H9 (cell line): ENCODE data around the gene AJAP1. TPM values are rescaled to one million over a fixed set of nuclear protein-coding genes. Genes with fewer than 3 reads are reported as not detected.

Source experiments
- DNase-seq: peaks from one replicate; pipeline ENCODE4 v3.0.0-alpha.2; 2017
- H2AFZ ChIP-seq: one replicate; pipeline ENCODE4 v1.6.1; 2013; ENCODE audit warnings: mild to moderate bottlenecking, low read length, control low read depth, moderate library complexity
- H2AK5ac ChIP-seq: 2 replicates; pipeline ENCODE4 v1.6.1; 2013; ENCODE audit warnings: low read length, control low read depth, mixed read lengths; ENCODE audit not compliant: insufficient read length
- H2BK120ac ChIP-seq: one replicate; pipeline ENCODE4 v1.6.1; 2013; ENCODE audit warnings: low read depth, mild to moderate bottlenecking, low read length, control low read depth, inconsistent platforms; ENCODE audit not compliant: poor library complexity, severe bottlenecking
- H2BK12ac ChIP-seq: 2 replicates; pipeline ENCODE4 v1.6.1; 2013; ENCODE audit warnings: low read length, control low read depth, mixed read lengths, low read depth; ENCODE audit not compliant: insufficient read length
- H2BK15ac ChIP-seq: 2 replicates; pipeline ENCODE4 v1.6.1; 2013; ENCODE audit warnings: low read depth, low read length, control low read depth
- H2BK20ac ChIP-seq: one replicate; pipeline ENCODE4 v1.6.1; 2013; ENCODE audit warnings: low read depth, mild to moderate bottlenecking, low read length, control low read depth, inconsistent platforms; ENCODE audit not compliant: poor library complexity, severe bottlenecking
- H2BK5ac ChIP-seq: 2 replicates; pipeline ENCODE4 v1.6.1; 2013; ENCODE audit warnings: low read length, control low read depth, mixed read lengths; ENCODE audit not compliant: insufficient read length
- H3K14ac ChIP-seq: 2 replicates; pipeline ENCODE4 v1.6.1; 2013; ENCODE audit warnings: low read length, control low read depth; ENCODE audit not compliant: insufficient read depth
- H3K18ac ChIP-seq: 2 replicates; pipeline ENCODE4 v1.6.1; 2013; ENCODE audit warnings: low read depth, mild to moderate bottlenecking, mixed read lengths, low read length, control low read depth; ENCODE audit not compliant: insufficient read length
- H3K23ac ChIP-seq: 2 replicates; pipeline ENCODE4 v1.6.1; 2013; ENCODE audit warnings: low read length, control low read depth, mixed read lengths, low read depth; ENCODE audit not compliant: insufficient read length
- H3K23me2 ChIP-seq: 2 replicates; pipeline ENCODE4 v1.6.1; 2013; ENCODE audit warnings: low read depth, mild to moderate bottlenecking, mixed read lengths, low read length, control low read depth; ENCODE audit not compliant: insufficient read length, poor library complexity, severe bottlenecking
- H3K27ac ChIP-seq: 2 replicates; pipeline ENCODE4 v1.5.1; 2013; ENCODE audit warnings: low read length, control low read depth, mixed read lengths, low read depth; ENCODE audit not compliant: insufficient read length
- H3K27me3 ChIP-seq: 2 replicates; pipeline ENCODE4 v1.6.1; 2013; ENCODE audit warnings: low read length, control low read depth, inconsistent platforms; ENCODE audit not compliant: insufficient read depth
- H3K4ac ChIP-seq: 2 replicates; pipeline ENCODE4 v1.6.1; 2013; ENCODE audit warnings: low read depth, mild to moderate bottlenecking, control low read depth, inconsistent platforms, low read length, moderate library complexity
- H3K4me1 ChIP-seq: 2 replicates; pipeline ENCODE4 v1.6.1; 2013; ENCODE audit warnings: low read length, control low read depth, inconsistent platforms; ENCODE audit not compliant: insufficient read depth
- H3K4me2 ChIP-seq: 2 replicates; pipeline ENCODE4 v1.6.1; 2013; ENCODE audit warnings: low read length, control low read depth, mixed read lengths; ENCODE audit not compliant: insufficient read length, insufficient read depth
- H3K56ac ChIP-seq: 2 replicates; pipeline ENCODE4 v1.6.1; 2013; ENCODE audit warnings: low read depth, mild to moderate bottlenecking, mixed read lengths, low read length, control low read depth; ENCODE audit not compliant: insufficient read length
- H3K79me1 ChIP-seq: 2 replicates; pipeline ENCODE4 v1.6.1; 2013; ENCODE audit warnings: low read depth, mild to moderate bottlenecking, moderate library complexity, low read length, control low read depth, inconsistent platforms; ENCODE audit not compliant: insufficient read depth, poor library complexity, severe bottlenecking
- H3K79me2 ChIP-seq: 2 replicates; pipeline ENCODE4 v1.6.1; 2013; ENCODE audit warnings: low read length, control low read depth, inconsistent platforms; ENCODE audit not compliant: insufficient read depth
- H3K9ac ChIP-seq: 2 replicates; pipeline ENCODE4 v1.6.1; 2013; ENCODE audit warnings: low read length, control low read depth, mixed read lengths; ENCODE audit not compliant: insufficient read length; ENCODE audit errors: extremely low read depth
- H3K9me3 ChIP-seq: one replicate; pipeline ENCODE4 v1.6.1; 2013; ENCODE audit warnings: low read depth, low read length, inconsistent platforms; ENCODE audit not compliant: control insufficient read depth
- H3T11ph ChIP-seq: one replicate; pipeline ENCODE4 v1.6.1; 2013; ENCODE audit warnings: mild to moderate bottlenecking, low read length, control low read depth, inconsistent platforms
- H4K20me1 ChIP-seq: one replicate; pipeline ENCODE4 v1.6.1; 2013; ENCODE audit not compliant: control insufficient read depth, insufficient read length, insufficient read depth
- H4K5ac ChIP-seq: 2 replicates; pipeline ENCODE4 v1.6.1; 2013; ENCODE audit warnings: low read depth, mild to moderate bottlenecking, mixed read lengths, low read length, control low read depth; ENCODE audit not compliant: insufficient read length
- H4K8ac ChIP-seq: replicated peaks from 2 replicates; pipeline ENCODE4 v1.6.1; 2013; ENCODE audit warnings: low read length, control low read depth, mixed read lengths, low read depth; ENCODE audit not compliant: insufficient read length
- H4K91ac ChIP-seq: 2 replicates; pipeline ENCODE4 v1.6.1; 2013; ENCODE audit warnings: low read depth, mild to moderate bottlenecking, moderate library complexity, mixed read lengths, low read length, control low read depth; ENCODE audit not compliant: insufficient read length
- H3K27ac Mint-ChIP-seq, 3 experiments: 2 replicates in 2 of 3; 3 replicates in 1 of 3; pipeline ENCODE4 v1.8.0; 2020 to 2021; ENCODE audit warnings: mixed read lengths in 3 of 3, mild to moderate bottlenecking in 1 of 3, moderate library complexity in 1 of 3
- H3K27me3 Mint-ChIP-seq: 2 replicates; pipeline ENCODE4 v1.8.0; 2021; ENCODE audit warnings: low read depth, mild to moderate bottlenecking, moderate library complexity, mixed read lengths
- H3K36me3 Mint-ChIP-seq, 3 experiments: 2 replicates in 2 of 3; 3 replicates in 1 of 3; pipeline ENCODE4 v1.8.0; 2020 to 2021; ENCODE audit warnings: low read depth in 3 of 3, mixed read lengths in 3 of 3; ENCODE audit not compliant: insufficient read depth in 1 of 3
- H3K4me1 Mint-ChIP-seq, 2 experiments: 2 replicates each; pipeline ENCODE4 v1.8.0; 2020; ENCODE audit warnings: mixed read lengths in 2 of 2
- H3K4me3 Mint-ChIP-seq, 2 experiments: 2 replicates in 1 of 2; 3 replicates in 1 of 2; pipeline ENCODE4 v1.8.0; 2020 to 2021; ENCODE audit warnings: mild to moderate bottlenecking in 2 of 2, mixed read lengths in 2 of 2, moderate library complexity in 1 of 2
- H3K9me3 Mint-ChIP-seq, 2 experiments: 2 replicates in 1 of 2; 3 replicates in 1 of 2; pipeline ENCODE4 v1.8.0; 2020; ENCODE audit warnings: mild to moderate bottlenecking in 2 of 2, mixed read lengths in 2 of 2, moderate library complexity in 1 of 2
- WGBS: extraction: QIAGEN DNeasy Blood & Tissue Kit; methylation state at CpG from one replicate; pipeline ENCODE4 v1.1.7; 2013; ENCODE audit warnings: missing lambda C conversion rate, low lambda C conversion rate, mixed read lengths; ENCODE audit not compliant: insufficient read length; ENCODE audit errors: extremely low coverage; 5-methylcytosine and 5-hydroxymethylcytosine counted together
- total RNA-seq: library from RNA; stranded (reverse); gene quantifications from 2 replicates; pipeline ENCODE4 v1.2.1, GENCODE V29; 2021
- TF ChIP-seq, protein P1 (sequence below): fragments of 200-600 bp; sonication (generic); conservative IDR thresholded peaks from 3 replicates; pipeline ENCODE4 v1.8.0; 2021; ENCODE audit warnings: antibody characterized with exemption, mild to moderate bottlenecking

The AJAP1 gene
- total RNA-seq, 1 experiment from 2014 or later, result 8.6 TPM

DNA sequence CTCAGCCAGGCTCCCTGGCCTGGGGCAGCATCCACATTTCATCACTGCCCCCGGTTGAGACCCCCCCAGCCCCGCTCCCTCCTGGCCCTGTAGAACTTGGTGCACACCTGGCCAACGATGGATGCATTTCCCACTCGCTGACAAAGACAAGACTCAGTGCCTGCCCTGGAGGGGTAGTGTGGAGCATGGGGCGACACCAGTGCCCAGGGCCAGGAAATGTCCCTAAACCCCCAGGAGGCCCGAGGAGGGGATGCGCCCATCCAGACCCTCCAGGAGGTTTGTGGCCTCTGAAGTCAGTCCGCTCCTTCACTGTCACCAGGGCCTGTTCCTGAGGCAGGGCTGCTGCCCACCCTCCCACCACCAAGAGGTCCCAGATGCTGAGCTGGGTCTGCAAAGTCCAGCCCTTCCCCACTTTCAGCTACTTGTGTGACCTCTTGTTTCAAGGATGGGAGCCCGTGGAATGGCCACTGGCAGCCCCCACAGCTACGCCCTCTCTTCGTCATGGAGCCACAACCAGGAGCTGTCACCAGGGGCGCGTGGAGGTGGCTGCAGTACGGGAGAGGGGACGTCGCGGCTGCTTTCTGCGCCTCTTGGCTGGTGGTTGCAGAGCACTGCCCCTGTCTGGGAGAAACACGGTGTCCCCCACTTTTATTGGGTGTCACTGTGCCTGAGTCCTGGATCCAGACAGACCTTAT lies 35.7 kb downstream of the AJAP1 start:
- H3K14ac ChIP-seq, result no peak overlapping the region
- no peak overlapping the region for H3K56ac ChIP-seq
- no peaks in the 10 kb centered on the region for H3K79me2 ChIP-seq
- no peak overlapping the region for H3K18ac ChIP-seq
- no peak overlapping the region for H2AFZ ChIP-seq
- no peak overlapping the region for H2AK5ac ChIP-seq
- H3K36me3 Mint-ChIP-seq, result peaks cover 0 to 8% (median 0%) of the 10 kb centered on the region in 3 experiments; a peak in 3 of 7 replicates
- no peak overlapping the region for H2BK5ac ChIP-seq
- H3K27me3 Mint-ChIP-seq, result peaks cover 10% of the 10 kb centered on the region
- TF ChIP-seq, protein P1, sequence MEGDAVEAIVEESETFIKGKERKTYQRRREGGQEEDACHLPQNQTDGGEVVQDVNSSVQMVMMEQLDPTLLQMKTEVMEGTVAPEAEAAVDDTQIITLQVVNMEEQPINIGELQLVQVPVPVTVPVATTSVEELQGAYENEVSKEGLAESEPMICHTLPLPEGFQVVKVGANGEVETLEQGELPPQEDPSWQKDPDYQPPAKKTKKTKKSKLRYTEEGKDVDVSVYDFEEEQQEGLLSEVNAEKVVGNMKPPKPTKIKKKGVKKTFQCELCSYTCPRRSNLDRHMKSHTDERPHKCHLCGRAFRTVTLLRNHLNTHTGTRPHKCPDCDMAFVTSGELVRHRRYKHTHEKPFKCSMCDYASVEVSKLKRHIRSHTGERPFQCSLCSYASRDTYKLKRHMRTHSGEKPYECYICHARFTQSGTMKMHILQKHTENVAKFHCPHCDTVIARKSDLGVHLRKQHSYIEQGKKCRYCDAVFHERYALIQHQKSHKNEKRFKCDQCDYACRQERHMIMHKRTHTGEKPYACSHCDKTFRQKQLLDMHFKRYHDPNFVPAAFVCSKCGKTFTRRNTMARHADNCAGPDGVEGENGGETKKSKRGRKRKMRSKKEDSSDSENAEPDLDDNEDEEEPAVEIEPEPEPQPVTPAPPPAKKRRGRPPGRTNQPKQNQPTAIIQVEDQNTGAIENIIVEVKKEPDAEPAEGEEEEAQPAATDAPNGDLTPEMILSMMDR, result no peak
- no peak overlapping the region for H3K4ac ChIP-seq
- no CpG with 5 or more reads among the region's 19 CpGs for WGBS
- no peak overlapping the region for H3K4me3 Mint-ChIP-seq
- no peak overlapping the region for H4K5ac ChIP-seq
- H3K23me2 ChIP-seq, result no peaks in the 10 kb centered on the region
- no peaks in the 10 kb centered on the region for H3K79me1 ChIP-seq
- H3K9ac ChIP-seq, result no peak overlapping the region
- no peak overlapping the region for H2BK15ac ChIP-seq
- H2BK20ac ChIP-seq, result no peak overlapping the region
- DNase-seq, result no peak
- peaks cover 0 to 5% of the 10 kb centered on the region in 2 experiments; a peak in 3 of 5 replicates for H3K9me3 Mint-ChIP-seq
- H4K20me1 ChIP-seq, result no peaks in the 10 kb centered on the region
- H3K23ac ChIP-seq, result no peak overlapping the region
- H3K4me1 ChIP-seq, result no peaks in the 10 kb centered on the region; the same call in 1 of the 2 replicates
- H4K8ac ChIP-seq, result no peak overlapping the region
- no peak overlapping the region for H3K4me2 ChIP-seq
- H3K27me3 ChIP-seq, result no peaks in the 10 kb centered on the region
- H2BK12ac ChIP-seq, result no peak overlapping the region
- H3K4me1 Mint-ChIP-seq, result peaks cover 1 to 8% of the 10 kb centered on the region in 2 experiments
- no peaks in the 10 kb centered on the region for H3K9me3 ChIP-seq
- H3T11ph ChIP-seq, result no peak overlapping the region
- no peak overlapping the region for H2BK120ac ChIP-seq
- H4K91ac ChIP-seq, result no peak overlapping the region
- H3K27ac ChIP-seq, result no peak overlapping the region
- H3K27ac Mint-ChIP-seq, result no peak overlapping the region
